HG02798 (cell line): ENCODE measurements around the gene RMDN3.
A peak's percentile ranks its signal among the peaks of the same experiment; 100 is the strongest.

Experiments used
- ATAC-seq: cut with Tn5 transposase; IDR thresholded peaks from one replicate; pipeline ENCODE4 v1.9.1; 2021; ENCODE audit warnings: mild to moderate bottlenecking; ENCODE audit not compliant: unreplicated experiment, poor library complexity

The RMDN3 gene

GRCh38 chr15:40697916-40698315 is 57.1 kb downstream of the RMDN3 start:
- ATAC-seq = no peak

- ATAC-seq = no peak
These were observed 58.8 kb downstream of the RMDN3 start for GRCh38 chr15:40696228-40696627.

- peak; percentile 0 for ATAC-seq
These were observed 59.6 kb downstream of the RMDN3 start for GRCh38 chr15:40695469-40695890.

- ATAC-seq = peak; percentile 85
These were observed 60.2 kb downstream of the RMDN3 start, which contains the start of gene RAD51 for GRCh38 chr15:40694688-40695468. Gene RAD51 (plus strand): TSS chr15:40695174. CDS start chr15:40698759, 3,585 bp downstream.

DNA sequence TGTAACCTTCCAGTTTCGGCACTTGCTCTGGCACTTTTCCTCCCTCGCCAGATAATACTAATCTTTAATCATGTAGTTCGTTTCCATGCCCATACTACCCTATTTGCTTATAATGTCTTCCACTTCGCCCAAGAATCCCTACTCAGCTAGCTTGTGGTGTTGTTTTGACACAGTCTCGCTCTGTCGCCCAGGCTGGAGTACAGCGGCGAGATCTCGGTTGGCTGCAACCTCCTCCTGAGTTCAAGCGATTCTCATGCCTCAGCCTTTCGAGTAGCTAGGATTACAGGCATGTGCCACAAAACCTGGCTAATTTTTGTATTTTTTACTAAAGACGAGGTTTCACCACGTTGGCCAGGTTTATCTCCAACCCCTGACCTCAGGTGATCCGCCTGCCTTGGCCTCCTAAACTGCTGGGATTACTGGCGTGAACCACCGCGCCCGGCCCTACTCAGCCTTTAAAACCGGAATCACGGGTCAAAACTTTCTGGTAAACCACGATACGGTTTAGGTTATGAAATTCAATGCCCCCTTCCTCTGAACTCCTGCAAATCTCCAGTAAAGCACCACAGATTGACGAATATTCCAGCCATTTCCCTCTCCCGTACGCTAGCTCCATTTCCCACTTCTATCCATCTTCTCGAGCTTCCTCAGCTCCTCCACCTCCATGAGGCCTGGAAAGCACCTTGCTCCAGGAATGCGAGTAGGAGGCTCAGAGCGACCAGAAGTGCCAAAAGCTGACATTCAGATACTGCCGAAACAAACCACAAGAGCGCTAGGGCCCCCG is 61.0 kb downstream of the RMDN3 start:
- ATAC-seq = peak; percentile 9

- ATAC-seq = no peak
These were observed 63.3 kb downstream of the RMDN3 start for GRCh38 chr15:40691737-40692136.

DNA sequence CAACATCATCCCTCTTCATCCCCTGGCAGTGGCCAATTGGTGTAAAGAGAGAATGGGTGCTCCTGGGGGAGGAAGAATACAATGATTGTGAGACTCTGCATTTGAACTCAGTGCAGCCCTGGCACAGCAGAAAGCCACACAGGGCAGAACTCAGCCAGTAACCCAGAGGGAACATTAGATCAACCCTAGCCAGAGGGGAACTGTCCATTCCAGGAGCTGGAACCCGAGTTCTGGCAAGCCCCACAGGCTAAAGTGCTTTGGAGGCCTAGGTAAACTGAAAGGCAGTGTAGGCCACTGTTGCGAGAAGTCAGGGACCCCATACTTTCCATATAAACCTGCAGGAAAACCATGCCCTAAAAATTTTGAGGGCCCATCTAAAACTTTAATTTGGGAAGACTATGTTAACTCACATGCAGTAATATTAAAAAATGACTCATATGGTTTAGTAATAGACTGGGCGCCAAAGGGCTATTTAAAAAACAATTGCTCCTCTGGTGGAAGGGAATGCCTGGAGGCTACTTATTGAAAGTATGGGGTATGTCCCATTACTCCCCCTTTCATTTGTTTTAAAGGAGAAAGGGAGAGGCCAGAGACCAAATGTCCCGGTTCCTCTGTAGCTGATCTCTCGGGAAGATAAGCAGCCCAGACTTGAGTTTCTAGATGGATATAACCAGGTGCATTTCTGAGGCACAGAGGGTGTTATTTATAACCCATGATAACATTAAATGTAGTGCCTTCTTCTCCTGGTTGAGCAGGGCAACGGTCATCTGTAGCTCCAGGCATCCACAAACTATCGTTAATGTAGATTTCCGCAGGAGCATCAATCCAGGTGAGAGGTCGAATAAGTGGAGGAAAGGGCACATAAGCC is 65.9 kb downstream of the RMDN3 start:
- ATAC-seq = no peak
